NCI-H82 treated with DMSO at 0.1 percent for 48 hours (cell line): ENCODE results near the gene EFCAB12.
A peak's percentile ranks its signal among the peaks of the same experiment; 100 is the strongest.
"Not testable (repeated sequence)": the region's sequence is repeated elsewhere in the genome, so short reads cannot be mapped to it uniquely, and the experiment has no call there.

Experiments
- DNase-seq: peaks from one replicate; lab custom pipeline; 2025; ENCODE audit not compliant: unreplicated experiment; lab: John Stamatoyannopoulos, UW

Gene EFCAB12

DNA sequence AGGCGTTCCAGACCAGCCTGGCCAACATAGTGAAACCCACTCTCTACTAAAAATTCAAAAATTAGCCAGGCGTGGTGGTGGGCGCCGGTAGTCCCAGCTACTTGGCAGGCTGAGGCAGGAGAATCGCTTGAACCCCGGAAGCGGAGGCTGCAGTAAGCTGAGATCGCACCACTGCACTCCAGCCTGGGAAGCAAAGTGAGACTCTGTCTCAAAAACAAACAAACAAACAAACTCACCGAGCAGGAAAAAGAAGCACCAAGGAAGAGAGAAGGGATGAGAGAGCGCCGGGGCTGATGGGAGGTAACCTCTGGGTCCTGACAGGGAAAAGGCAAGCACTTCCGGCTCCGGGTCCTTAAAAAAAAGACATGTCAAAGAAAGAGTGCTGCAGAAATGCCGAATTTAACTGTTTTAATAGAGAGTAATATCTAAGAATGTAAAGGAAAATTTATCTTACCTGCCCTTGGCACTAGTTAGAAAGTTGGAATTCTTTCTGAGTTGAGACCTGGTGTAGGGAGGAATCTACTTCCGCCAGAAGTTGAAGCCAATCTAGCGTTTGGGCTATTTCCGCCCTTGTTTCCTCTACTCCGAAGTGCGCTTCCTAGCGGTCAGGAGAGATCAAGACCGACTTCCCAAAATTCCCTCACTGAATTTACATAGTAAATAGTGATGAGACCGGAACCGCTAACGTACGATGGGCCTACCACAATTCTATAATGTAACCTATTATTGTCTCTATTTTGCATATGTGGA lies 29.1 kb downstream of the EFCAB12 start:
- peak; percentile 98 for DNase-seq

DNA sequence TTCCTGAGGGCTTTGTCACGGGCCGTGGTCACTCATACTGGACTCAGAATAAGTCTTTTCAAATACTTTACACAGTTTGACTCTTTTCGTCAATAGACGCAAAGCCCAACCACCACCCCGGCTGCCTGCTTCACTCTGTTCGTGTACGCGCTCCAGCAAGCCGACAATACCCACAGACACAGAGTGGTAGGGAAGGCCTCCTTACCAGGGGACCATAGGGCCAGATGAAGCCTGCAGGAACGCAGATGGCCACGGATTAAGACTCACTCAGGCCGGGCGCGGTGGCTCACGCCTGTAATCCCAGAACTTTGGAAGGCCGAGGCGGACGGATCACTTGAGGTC lies 29.7 kb downstream of the EFCAB12 start:
- peak; percentile 39 for DNase-seq

DNA sequence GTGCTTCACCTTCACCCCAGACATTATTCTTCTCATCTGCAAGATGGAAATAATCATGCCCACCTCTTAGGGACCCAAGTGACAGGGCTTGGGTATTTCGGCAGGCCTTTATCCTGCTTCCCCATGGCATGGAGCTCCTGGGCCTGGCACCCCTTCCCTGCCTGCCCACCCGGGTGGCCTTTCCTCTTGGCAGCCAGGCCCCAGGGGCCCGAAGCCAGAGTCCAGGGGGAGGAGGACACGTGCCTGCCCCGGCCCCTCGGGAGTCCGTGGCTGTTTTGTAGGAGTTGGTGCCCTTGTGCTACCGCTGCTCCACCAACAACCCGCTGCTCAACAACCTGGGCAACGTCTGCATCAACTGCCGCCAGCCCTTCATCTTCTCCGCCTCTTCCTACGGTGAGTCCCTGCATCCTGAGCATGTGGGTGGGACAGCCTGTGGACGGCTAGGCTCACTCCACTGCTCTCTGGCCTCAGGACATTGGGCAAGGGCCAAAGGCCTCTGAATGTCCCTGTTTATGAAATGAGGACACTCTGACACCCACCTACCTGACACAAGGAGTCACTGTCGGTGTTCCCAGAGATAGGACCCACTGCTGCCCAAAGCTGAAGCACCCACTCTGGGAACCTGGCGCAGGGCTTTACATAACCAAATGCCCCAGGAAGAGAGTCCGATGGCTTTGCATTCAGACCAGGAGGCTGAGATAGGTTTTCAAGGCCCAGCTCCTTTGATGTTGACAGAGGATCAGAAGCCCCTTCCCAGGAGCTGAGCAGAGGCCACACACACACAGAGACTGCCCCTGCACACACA lies 34.5 kb downstream of the EFCAB12 start:
- DNase-seq = not testable (repeated sequence)

DNA sequence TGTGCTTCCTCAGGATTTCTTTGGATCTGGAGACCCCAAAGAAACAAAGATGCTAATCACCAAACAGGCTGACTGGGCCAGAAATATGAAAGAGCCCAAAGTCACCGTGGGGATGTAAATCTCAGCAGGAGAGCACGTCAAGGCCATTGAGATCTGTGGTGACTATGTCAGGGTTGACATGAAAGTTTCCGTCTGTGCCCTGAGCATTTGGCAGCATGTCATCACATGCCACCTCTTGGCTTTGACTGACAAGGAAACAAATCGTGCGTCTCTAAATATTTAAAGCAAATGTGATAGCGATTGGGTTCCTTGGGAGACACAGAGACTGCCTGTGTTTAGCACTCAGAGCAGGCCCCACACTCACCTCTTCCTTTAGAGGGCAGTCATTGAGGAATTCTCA lies 35.2 kb downstream of the EFCAB12 start:
- DNase-seq = no peak

DNA sequence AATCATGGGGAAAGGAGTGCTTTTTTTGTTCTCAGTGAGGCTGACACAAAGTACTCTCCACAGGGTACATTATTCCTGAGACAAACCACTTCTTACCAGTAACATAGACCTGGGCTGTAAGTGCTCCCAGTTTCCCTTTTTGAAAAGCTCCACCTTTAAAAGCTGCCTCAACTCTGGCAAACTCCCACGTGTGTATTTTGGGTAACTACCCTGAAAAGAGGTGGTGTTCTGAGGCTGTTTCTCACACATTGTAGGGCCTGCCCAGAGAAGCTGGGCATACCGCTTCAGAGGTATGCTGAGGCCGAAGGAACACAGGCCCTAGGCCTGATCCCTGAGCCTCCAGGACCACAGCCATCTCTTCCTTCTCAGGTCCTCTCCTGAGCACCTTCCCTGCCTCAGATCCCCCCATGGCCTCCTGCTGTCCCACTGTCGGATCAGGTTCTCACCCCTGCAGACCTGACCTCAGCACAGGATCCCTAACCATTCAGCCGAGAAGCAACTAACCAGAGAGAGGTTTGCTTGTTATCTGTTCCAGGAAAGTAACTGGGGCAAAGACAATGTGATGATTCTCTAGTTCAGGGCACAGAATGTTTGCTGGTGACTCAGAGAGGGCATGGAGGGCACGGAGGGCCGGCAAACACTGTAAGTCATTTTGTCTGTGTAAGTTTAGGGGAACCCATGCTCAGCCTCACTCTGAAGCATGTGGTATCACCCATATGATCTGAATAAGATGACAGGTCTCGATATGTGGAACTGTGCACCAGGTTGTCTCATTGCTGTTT lies 36.1 kb downstream of the EFCAB12 start:
- DNase-seq = not testable (repeated sequence)

DNA sequence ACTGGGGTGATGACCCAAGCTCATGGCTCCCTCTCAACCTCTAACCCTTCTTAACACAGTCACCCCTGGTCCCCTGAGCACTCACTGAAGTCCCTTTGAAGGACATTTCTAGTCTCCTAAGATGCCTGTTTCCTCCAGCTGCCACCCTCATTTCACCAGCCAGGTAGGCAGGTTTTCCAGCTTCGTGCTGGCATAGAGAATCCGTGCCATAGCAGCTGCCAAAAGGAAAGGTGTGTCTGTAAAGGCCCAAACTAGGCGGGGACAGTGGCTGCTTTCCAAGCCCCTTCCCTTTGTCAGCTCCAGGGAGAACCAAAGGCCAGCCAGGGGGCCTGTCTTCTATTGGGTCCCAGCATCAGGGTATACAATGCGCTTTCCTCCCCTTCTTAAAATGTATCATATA lies 36.9 kb downstream of the EFCAB12 start:
- not testable (repeated sequence) for DNase-seq

DNA sequence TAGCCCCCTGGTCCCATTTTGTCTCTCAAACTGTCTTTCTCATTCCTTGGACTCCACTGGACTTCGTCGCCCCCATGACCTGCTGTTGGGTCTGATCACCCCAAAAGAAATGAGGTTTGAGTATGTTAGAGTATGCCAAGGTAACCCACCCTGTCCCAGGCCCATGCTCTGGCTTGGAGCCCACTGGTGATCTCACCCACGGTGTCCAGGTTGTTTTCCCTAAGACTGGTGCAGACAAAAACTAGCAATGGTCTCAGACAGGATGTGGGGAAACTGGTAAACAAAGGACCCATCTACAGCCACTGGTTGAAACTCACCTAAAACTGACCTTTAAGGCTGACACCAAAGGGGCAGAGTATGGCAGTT lies 38.9 kb downstream of the EFCAB12 start:
- no peak for DNase-seq

DNA sequence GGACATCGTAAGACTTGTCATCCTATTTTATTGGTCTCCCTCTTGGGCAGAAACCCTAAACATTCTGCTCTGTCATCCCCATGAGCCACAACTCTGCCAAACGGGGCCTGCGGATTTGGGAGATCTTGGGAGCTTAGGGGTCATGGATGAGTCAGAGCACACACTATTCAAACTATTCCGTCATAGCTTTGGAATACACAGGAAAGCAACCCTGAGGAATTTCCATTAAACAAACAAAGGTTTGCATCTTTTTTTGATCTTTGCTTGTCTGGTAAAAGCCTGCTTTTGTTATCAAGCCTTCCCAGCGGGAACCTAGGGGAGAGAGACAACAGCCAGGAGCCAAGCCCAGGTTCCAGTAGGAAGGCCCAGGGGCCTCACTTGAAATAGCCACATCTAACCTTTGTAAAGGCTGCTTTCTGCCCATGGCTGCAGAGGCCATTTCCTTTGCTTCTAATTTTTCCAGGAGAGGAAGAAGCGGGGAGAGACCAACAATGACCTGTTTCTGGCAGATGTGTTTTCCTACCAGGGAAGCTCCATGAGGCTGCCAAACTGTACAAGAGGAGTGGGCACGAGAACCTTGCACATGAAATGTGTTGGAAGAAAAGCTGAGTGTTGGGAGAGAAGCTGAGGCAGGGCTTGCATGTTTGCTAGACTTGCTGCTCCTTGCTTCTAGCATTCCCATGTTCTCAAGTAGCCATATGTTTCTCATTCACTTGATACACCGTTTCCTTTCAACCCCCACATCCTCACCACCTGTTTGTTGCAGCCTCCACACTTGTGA lies 39.5 kb downstream of the EFCAB12 start:
- DNase-seq = not testable (repeated sequence)

DNA sequence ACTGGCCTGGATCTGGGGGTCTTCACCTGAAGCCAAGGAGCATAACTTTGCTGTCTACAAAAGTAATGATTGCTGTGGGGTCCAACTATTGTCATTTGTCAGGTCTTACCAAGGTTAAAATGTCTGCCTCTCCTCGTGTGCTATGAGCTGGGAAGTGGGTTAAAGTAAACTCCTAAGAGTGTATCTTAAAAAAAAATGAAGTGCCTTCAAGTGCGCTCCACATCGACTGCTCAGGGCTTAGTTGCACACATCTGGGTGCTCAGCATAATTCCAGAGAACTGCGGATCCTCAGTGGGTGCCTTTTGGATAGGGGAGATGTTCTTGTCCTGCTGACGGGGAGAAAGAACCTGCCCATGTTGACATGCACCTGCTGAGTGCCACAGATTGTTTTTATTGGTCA lies 40.9 kb downstream of the EFCAB12 start:
- no peak for DNase-seq

DNA sequence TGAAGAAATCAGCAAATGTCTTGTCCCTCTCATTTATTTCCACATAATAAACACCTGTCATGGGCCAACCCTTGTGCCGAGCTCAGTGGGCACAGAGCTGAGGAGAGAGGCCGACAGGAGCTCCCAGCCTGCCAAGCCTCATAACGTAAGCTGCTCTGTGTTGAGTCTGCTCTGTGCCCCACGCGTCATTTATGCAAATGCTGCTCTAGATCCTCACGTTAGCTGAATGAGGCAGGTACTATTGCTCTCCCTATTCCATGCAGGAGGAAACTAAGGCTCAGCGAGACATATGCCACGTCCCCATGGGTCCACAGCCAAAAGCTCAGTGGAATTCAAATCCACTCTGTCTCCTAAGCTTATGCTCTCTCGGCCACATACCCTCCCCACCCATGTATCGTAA lies 41.5 kb downstream of the EFCAB12 start:
- no peak for DNase-seq

DNA sequence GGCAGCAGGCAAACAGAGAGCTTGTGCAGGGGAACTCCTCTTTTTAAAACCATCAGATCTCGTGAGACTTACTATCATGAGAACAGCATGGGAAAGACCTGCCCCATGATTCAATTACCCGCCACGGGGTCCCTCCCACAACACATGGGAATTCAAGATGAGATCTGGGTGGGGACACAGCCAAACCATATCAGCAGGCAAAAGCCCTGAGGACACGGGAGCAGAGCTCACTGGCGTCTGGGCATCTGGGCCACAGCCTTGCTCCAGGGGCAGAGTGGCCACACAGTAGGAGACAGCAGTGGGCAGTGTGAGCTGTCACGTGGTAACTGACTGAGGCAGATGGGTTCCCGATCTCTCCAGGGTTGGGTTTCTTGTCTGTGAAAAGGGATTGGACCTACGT lies 42.9 kb downstream of the EFCAB12 start:
- not testable (repeated sequence) for DNase-seq

DNA sequence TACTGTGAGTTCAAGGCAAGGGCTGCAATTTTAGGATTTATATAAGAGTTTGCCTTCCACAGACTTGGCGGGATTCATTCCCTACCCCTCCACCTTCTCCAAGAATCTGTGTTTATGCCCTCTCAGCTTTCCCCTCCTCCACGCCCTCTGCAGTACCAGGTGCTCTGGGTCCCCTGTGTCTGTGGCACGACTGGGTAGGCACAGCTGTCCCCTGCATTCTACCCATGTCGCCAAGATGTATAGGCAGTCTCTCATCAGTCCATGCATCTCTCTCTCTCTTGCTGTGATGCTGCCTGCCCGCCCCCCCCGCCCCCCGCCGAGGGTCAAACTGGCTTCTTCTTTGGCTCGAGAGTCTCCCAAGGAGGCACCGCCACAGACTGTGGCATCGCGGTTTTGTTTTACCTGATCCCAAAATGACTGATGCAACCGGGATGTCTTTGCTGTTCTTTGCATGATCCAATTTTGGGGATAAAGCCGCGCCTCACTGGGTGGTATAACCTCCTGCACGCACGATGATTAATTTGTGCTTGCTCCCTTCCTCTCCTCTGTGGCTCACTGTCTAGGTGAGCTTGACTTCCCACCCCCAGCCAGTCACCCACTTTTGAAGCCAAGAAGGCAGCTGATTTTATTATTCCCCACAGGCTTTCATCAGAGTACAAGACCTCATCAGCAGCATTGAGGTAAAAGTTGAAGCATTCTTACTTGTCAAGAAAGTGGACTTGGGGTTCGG lies 43.7 kb downstream of the EFCAB12 start:
- peak; percentile 68 for DNase-seq

DNA sequence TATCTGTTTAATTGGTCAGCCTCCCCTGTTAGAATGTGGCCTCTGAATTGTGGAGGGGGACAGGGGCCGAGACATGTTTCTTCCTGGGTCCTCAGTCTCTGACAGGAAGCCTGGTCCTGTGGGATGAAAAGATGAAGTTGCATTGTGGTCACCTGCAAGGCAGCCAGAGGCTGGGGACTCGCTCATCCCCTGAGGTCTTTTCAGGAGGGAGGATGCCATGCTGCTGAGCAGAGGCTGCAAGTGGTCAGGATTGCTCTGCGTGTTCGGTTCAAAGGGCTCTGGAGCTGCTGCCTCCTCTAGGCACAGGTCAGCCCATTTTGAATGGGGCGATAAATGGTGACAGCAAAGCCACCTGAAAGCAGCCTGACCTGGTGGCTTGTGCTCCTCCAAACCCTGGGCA lies 44.3 kb downstream of the EFCAB12 start:
- not testable (repeated sequence) for DNase-seq

DNA sequence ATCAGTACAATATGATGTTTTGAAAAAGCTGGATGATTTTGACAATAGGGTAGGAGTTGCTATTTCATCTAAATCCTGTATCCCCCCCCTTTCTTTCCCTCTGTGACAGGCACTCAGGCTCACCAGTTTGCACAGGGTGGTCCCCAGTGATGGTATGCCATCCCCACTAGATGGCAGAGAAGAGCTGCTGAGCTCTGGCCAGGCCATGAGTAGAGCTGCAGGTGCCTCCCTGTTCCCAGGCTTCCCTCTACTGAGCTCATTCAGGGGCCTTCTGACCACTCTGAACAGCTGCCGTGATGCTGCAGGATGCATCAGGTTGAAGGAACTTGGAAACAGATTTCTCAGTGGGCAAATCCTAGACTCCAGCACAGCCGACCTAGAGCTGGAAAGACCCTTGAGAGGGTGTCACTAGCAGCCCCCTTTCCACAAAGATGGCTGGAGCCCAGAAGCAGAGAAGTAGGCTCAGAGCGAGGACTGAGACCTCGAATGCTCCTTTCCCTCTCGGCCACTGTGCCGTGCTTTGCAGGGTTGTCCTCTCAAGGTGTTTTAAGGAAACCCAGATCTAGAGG lies 45.1 kb downstream of the EFCAB12 start:
- peak; percentile 74 for DNase-seq

DNA sequence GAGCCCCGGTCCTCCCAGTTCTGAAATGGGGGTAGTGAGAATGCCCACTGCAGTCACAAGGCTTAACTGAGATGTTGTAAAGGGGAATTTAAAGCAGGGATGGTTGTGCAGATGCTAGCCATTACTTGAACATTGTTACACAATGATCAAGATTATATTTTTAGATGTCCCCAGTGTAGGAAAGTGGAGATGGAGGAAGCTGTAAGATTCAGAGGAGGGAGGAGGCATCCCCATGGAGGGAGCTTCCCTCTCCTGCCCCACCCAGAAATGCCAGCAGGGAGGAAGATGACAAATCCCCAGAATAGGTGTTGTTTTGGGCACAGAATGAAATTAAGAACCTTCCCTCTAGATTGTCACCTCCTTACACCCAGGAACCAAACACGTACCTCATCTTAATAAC lies 46.1 kb downstream of the EFCAB12 start:
- DNase-seq = no peak

DNA sequence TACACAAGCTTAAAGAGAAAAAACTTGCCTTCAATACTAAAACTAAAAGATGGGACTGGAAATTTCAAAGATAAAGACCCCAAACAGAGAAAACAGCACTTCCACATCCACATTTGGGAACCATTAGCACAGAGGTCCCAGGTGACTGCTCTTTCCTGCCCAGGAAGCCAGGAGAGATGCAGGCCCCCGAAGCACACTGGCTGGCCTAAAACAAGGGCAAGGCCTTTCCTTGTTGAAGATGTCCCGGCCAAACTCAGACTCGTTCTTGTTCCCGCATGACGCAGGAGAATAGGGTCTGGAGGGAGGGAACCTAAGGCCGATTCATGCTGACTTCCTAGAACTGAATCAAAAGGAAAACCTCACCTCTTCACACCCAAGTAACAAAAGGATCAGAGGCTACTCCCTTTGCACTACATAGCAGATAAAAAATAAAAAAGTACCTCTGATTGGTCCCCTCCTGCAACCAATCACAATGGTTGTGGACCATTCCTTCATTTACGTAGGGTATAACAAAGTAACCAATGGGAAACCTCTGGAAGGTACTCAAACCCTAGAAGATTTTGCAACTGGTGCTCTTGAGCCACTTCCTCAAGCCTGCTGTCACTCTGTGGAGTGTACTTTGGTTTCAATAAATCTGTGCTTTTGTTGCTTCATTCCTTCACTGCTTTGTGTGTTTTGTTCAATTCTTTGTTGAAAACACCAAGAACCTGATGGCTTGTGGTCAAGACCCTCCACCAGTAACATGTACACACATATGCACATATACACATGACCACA lies 48.7 kb downstream of the EFCAB12 start:
- no peak for DNase-seq

DNA sequence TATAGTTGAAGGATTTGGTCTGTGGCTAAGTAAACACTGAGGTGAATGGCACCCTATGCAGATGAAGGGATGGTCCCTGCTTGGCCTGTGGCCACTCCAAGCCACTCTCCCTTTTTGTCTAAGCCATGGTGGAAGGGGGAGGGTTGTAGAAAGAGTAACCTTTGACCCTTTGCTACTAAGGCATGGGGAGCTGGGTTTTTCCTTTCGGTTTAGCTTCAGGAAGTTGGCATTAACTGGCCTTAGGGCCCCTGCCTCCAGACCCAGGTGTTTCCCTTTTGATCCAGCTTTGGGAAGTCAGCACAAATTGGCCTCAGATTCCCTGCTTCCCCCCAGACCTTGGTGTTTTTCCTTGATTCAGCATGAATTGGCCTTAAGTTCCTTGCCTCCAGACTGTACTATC lies 49.5 kb downstream of the EFCAB12 start:
- no peak for DNase-seq

DNA sequence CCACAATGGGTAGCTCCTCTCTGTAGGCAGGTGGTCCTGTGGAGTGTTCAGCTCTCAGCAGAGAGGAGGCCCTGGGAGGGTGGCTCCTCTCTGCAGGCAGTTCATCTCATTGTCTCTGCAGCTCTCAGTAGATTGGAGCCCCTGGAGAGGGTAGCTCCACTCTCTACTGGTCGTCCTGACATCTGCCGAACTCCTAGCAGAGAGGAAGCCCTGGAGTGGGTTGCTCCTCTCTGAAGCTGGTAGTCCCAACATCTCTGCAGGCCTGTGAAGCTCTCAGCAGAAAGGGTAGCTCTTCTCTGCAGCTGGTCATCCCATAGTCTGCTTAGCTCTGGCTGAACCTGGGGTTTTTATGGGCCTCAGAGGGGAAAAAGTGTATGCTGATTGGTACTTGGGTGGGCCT lies 50.8 kb downstream of the EFCAB12 start:
- no peak for DNase-seq

DNA sequence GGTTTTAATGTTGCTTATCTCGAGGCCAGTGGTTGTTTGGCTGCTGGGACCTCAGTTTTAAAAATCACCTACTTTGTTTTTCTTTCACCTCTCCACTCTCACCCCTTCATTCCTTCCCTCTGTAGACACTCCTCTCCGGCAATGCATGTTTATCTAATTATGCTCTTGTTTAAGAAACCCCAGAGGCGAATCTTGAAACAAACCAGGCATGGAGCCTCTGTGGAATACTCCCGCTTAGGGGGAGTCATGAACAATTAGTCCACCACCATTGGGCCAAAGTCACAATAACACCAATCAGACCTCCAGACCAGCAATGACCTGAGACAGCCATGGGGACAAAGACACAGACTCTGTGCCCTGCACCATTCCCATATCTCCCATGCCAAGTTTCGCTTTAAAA lies 53.3 kb downstream of the EFCAB12 start:
- DNase-seq = no peak
